Measurements from ENCODE around the gene AIMP2.
"Not testable (repeated sequence)": the region's sequence is repeated elsewhere in the genome, so short reads cannot be mapped to it uniquely, and the experiment has no call there.

The AIMP2 gene

DNA sequence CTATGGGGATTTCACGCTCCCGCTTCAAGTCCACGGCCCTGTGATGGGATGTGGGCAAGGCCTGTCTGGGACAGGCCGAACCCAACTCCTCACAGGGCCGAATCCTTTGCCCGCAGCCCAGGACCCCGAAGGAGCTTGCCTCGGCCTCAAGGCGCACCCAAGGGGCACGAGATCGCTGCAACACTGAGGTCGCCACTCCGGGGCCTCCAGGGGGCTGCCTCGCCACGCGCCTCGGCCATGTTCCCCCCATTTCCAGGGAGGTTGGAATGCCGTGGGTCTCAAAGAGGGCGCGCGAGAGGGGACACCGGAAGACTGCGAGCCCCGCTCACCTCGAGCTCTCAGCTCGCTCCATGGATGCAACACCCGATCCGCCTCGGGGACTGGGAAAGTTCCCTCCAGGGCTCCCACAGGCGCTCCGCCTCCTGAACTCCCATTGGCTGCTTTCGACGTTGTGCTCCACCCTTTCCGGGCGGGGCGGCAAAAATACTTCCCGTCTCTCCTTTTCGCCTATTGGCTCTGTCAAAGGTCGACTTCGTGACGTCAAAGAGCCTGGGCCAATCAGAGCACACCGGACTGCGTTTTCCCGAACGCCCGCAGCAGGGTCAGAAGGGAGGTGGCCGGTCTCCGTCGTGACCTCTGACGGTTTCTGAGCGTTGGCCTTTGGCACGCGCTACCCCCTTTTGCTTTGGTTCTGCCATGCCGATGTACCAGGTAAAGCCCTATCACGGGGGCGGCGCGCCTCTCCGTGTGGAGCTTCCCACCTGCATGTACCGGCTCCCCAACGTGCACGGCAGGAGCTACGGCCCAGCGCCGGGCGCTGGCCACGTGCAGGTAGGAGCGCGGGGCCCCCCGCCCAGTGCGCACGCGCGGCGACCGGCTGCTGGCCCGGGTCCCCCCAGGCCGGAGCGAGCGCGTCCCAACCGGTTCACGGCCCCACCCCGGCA, at the start of gene AIMP2, which contains the start of gene PMS2:
Gene AIMP2, plus strand, starts transcription at position 605 of the 944 bp plus-strand sequence. Its CDS starts 92 bp downstream, at position 697.
Gene PMS2, minus strand, starts transcription at position 382 of the 944 bp plus-strand sequence. Its CDS starts 30 bp downstream, at position 352.
- FAIRE-seq: peak; percentile 93
- DNase-seq (ENCODE audit: low spot score): peak; percentile 99

DNA sequence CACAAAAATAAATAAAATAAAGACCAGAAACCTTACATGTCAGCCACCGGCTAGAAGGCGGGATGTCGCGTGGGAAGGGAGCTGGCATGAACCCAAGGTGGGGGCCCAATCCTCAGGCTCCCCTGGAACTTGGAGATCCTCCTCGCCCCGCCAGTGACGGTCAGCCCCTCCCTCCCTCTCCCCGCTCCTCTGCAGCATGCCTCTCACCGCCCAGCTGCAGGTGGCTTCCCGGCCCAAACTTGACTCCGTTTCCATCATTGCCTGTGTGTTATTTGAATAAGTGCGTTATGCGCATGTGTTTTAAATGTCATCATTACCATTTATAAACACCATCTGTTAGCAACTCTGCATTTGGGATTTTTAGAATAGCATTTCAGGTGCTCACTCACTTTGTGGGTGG, 45.9 kb upstream of the AIMP2 start:
- not testable (repeated sequence) for FAIRE-seq

DNA sequence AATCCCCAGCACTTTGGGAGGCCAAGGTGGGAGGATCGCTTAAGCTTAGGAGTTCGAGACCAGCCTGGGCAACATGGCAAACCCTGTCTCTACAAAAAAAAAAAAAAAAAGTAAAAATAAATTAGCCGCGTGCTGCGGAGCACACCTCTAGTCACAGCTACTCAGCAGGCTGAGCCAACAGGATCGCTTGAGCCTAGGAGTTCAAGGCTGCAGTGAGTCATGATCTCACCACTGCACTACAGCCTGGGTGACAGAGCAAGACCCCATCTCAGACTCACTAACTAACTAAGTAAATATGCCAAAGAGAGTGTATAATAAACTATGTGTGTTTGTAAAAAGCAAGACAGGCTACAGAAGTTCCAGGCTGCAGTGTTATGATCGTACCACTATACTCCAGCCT, 45.3 kb upstream of the AIMP2 start:
- FAIRE-seq; DNase-seq (ENCODE audit: low spot score): not testable (repeated sequence)

More for the DNA sequence above, 45.9 kb upstream of the AIMP2 start:
- not testable (repeated sequence) for DNase-seq (ENCODE audit: low spot score)

DNA sequence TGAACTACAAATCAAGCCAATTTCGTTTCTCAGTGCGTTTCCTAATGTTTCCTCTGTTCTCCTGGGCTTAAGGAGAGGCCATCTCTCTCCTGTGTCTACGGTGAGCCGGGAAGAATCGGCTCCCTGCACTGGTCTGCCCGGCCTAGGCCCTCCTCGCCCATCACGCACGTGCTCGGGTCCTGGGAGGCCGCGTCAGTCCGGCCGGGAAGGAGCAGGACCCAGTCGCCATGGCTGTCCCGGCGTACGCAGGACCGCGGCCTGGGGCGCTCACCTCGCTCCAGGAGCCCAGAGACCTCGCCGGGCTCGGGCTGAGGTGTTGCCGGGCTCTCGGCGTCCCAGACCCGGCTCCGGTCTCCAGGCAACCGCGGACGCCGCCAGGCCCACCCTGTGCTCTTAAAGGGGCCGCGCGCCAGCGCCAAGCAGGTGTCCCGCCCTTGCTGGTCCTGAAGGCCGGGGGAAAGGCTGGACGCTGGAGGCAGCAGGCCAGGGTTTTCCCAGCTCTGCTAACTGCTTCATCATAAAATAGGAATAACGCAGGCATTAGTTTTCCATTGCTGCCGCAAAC, 38.6 kb upstream of the AIMP2 start, which contains the start of gene RSPH10B:
Gene RSPH10B, minus strand, starts transcription at position 343 of the 565 bp plus-strand sequence. CDS start 3,573 bp downstream, outside the sequence.
- DNase-seq (ENCODE audit: low spot score): not testable (repeated sequence)

DNA sequence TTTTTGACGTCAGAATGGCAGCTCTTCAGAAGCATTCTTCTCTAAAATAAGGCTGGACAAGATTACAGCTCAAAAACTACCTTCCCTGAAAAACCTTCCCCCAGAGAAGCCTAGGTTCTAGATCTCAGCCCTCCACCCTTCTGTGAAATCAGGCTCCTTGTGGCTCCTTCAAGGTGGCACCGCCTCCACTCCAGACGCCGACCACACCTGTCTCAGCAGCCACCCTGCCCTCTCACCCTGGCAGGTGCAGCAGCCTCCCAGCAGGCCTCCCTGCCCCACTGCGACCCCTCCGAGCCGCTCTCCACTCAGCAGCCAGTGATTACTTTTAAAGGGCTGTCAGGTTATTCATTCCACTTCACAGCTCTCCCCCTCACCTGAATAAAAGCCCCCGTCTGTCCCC, 35.5 kb upstream of the AIMP2 start:
- FAIRE-seq; DNase-seq (ENCODE audit: low spot score): not testable (repeated sequence)

More for the DNA sequence above, 38.6 kb upstream of the AIMP2 start, which contains the start of gene RSPH10B:
- not testable (repeated sequence) for FAIRE-seq

DNA sequence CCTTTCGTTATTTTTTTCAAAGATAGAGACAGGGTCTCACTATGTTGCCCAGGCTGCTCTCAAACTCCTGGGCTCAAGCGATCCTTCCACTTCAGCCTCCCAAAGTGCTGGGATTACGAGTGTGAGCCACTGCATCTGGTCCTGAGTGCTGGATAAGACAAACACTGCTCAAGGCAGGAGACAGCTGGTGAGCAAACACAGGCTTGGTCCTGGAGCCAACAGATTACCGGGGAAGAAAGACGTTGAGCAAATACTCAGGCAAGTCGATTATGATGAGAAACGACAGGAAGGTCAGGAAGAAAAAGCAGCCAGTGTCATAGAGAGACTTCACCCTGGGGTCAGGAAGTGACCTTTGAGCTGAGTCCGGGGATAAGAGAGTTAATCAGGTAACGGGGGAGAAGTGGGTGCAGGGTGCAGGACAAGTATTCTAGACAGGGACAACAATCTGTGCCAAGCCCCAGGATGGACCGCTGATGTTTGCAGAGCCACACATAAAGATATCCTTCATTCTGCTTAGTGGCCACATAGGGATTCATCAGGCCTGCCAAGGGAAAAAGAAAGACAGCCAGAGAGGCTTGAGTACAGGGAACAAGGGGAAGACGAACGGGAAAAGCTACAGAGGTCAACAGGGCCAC, 29.3 kb upstream of the AIMP2 start:
- FAIRE-seq; DNase-seq (ENCODE audit: low spot score): not testable (repeated sequence)

DNA sequence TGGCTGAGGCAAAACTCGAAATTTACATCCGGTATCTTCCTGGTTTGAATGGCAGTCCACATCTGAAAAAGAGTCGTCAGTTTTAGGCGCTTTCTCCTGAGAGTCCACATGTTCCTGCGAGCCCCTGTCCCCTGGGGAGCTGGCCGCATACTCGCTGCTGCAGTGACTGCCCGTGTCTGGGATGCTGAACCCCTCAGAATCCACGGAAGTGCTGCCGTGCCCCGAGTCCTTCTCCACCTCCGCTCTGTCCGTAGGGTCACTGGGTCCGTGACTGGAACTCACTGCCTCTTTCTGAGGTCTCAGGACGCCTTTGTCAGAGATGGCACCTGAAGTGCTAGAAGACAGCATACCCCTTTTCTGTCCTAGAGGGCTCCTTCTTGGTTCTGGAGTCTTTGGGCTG, 22.0 kb upstream of the AIMP2 start:
- not testable (repeated sequence) for DNase-seq (ENCODE audit: low spot score); FAIRE-seq

DNA sequence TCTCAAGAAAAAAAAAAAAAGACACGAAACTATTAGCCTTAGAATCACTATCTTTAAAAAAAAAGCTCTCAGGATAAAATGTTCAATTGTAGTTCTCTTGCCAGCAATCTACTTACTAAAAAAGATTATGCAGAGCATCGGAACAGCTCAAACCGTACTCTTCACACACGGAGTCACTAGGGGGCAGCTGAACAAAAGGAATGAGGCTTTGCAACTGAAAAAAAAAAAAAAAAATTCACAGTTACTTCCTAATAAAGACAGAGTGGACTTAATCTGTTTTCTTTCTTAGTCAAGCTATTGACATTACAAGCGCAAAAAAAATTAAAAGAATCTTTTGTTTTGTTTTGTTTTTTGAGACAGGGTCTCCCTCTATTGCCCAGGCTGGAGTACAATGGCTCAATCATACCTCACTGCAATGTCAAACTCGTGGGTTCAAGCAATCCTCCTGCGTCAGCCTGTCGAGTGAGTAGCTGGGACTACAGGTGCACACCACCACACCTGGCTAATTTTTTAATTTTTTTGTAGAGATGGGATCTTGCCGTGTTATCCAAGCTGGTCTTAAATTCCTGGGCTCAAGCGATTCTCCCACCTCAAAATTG, 11.8 kb upstream of the AIMP2 start:
- peak; percentile 45 for DNase-seq (ENCODE audit: low spot score)

DNA sequence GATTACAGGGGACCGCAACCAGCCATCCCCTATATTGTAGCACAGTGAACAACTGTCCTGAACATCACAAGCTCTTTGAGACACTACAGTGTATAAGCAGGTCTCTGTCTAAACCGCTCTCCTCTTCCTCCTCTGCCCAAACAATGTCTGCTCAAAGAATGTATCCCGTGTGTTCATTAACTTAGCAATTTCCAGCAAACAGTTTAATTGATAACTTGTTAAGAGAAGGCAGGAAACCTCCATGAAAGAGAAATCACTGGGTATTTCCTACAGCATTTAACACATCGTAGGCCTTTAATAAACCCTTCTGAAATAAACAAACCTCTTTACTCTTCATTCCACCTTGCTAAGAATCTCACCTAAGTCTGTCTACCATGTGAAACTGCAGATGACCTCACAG, 1.7 kb upstream of the AIMP2 start:
- DNase-seq (ENCODE audit: low spot score): no peak
- FAIRE-seq: no peak

More for the DNA sequence above, 11.8 kb upstream of the AIMP2 start:
- FAIRE-seq: peak; percentile 73

DNA sequence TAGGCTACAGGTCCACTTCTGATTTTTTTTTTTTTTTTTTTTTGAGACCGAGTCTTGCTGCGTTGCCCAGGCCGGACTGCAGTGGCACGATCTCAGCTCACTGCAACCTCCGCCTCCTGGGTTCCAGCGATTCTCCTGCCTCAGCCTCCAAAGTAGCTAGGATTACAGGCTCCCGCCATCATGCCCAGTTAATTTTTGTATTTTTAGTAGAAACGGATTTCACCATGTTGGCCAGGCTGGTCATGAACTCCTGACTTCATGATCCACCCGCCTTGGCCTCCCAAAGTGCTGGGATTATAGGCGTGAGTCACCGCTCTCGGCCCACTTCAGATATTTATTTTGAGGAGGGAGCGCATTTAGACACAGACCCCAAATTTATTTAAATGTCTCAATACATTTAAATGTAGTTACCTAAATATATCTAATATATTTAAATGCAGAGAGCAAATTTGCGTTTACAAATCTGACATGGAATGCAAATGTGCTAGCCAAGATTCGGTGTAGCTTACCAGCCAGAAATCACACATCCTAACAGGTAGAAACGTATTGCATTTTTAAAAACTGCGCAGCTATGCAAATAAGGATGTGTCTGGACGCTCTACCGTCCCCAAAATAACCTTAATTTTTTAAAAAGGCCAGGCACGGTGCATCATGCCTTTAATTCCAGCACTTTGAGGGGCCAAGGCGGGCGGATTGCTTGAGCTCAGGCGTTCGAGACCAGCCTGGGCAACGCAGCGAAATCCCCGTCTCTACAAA, 1.1 kb upstream of the AIMP2 start:
- DNase-seq (ENCODE audit: low spot score); FAIRE-seq: not testable (repeated sequence)

DNA sequence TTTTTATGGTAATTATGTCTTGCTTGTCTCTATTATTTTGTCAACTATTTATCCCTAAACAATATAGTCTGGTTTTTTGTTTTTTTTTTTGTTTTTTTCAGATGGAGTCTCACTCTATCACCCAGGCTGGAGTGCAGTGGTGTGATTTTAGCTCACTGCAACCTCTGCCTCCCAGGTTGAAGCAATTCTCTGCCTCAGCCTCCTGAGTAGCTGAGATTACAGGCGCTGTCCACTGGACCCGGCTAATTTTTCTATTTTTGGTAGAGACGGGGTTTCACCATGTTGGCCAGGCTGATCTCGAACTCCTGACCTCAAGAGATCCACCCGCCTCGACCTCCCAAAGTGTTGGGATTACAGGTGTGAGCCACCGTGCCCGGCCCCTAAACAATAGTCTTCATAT, 1.3 kb downstream of the AIMP2 start:
- not testable (repeated sequence) for DNase-seq (ENCODE audit: low spot score); FAIRE-seq

DNA sequence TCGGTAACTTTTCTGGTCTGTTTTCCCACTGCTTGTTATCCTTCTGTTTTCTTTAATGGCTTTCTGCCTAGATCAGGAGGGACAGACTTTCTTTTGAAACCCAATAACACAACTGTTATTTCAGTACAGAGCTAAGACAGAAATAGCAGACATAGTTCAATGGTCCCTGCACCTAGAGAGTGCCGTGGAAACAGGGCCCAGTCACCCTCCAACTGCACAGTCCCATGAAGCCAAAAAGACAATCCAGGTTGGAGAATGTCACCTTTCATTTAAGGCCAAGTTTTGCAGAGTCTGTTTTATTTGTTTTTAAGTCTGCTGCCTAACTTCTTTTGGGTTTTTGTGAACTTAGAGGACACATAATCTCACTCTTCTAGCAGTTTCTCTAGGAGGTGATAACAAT, 2.5 kb downstream of the AIMP2 start:
- DNase-seq (ENCODE audit: low spot score): no peak
- no peak for FAIRE-seq

DNA sequence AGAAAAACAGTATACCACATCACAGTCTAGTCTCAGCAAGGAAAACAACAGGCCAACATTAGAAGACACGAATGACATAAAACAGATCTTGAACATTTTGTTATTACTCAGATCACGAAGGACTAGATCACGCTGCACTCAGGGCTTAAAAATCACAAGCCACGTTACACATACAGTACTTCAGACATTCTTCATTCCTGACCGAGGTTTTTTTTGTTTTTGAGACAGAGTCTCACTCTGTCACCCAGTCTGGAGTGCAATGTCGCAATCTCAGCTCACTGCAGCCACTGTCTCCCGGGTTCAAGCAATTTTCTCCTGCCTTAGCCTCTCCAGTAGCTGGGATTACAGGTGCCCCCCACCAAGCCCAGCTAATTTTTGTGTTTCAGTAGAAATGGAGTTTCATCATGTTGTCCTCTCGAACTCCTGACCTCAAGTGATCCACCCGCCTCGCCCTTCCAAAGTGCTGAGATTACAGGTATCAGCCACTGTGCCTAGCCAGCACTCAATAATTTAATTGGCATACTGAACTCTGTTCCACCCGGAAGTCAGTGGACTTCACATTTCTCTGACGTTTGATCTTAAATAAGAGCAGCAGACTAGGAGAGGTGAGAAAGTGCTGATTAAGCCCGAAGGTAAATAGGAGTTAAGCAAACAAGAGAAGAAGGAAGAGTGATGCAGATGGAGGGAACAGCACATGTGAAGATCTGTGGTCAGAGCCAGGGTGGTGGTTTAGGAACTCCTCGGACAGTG, 3.5 kb downstream of the AIMP2 start:
- DNase-seq (ENCODE audit: low spot score): no peak
- no peak for FAIRE-seq

DNA sequence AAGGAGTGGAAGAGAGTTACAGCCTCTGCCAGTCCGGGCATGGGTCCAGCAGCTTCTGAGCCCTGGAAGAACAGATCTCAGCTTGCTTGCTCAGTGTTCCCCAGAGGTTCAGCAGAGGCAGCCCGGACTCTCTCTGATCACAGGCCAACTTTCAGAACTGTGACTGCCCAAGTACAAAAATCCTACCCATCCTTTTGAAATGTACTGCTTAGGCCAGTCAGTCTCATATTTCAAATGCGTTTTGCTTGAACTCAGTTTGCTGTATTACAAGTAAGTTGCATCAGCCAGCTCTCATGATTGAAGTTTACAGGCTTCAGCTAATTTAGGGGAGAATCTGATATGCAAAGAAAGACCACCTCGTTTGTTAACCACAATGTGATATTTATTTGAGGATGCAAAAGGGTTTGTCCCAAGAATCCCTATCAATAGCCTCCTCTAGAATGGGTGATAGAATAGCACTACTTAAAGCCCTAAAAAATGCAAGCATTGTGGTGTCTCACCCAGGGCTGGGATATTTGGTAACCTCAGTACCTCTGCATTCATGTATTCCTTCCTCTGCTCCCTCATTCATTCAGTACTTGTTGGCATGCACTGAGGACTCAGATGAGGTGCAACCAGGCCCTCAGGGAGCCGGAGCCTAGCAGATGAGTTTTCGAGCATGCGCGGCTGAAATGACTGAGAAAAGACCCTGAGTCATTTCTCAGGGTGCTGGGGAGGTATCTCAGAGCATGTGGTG, 7.0 kb downstream of the AIMP2 start:
- FAIRE-seq (no peak), DNase-seq (ENCODE audit: low spot score) (no peak)

DNA sequence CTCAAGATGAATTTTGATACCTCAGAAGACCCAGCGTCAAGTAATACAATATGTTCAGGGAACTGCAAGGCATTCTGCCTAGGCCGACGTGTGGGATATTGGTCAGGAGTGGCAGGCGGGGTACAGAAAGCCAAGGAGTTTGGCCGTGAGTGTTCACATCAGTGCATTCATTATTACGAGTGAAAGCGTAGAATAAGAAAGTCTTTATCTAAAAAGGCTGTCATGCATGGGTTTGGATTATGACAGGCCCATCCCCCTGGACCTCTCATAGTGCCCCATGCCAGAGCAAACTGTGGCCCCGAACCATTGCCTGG, 7.5 kb downstream of the AIMP2 start:
- DNase-seq (ENCODE audit: low spot score) (no peak), FAIRE-seq (no peak)

DNA sequence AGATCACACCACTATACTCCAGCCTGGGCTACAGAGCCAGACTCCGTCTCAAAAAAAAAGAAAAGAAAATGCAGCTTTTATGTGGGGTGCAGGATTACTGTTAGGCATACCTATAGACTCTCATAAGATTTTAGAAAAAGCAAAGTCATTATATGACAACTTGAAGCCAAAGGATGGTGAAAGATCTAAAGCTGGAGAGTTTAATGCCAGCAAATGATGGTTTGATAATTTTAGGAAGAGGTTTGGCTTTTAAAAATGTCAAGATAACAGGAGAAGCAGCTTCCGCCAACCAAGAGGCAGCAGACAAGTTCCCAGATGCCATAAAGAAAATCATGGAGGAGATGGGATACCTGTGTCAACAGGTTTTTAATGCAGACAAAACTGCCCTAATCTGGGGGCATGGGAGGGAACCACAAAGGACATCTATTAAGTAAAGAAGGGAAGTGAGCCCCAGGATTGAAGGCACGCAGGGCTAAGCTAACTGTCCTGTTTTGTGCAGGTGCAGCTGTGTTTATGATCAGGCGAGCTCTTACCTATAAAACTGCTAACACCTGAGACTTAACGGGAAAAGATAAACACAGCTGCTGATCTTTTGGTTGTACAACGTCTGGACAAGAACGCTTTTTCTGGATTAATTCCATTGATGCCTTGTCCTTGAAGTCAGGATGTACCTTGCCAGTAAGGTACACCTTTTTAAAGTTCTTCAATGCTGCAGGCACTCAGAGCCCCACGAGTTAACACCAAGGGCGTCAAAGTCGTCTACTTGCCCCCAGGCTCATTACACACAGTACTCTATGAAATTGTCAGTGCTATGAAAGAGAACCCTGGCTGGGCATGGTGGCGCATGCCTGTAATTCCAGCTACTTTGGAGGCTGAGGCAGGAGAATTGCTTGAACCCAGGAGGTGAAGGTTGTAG, 11.6 kb downstream of the AIMP2 start:
- FAIRE-seq: no peak
- no peak for DNase-seq (ENCODE audit: low spot score)

DNA sequence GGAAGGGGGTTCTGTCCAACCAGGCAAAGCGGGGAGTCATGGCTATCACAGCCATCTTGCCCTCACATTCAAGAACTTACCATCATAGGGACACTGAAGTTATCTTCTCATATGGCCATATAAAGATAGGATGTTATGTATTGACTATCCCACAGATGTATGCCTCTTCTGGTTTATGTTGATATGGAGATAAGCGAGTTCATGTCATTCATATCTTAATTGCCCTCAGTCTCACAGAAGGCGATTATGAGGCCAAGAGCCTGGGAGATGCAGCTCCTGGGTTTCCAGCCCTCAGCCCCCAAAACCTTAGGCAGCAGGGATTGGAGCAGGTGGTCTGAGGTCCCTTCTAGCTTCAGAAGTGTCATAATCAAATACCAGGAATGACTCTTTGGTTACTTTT, 13.6 kb downstream of the AIMP2 start:
- no peak for FAIRE-seq
- DNase-seq (ENCODE audit: low spot score): no peak

DNA sequence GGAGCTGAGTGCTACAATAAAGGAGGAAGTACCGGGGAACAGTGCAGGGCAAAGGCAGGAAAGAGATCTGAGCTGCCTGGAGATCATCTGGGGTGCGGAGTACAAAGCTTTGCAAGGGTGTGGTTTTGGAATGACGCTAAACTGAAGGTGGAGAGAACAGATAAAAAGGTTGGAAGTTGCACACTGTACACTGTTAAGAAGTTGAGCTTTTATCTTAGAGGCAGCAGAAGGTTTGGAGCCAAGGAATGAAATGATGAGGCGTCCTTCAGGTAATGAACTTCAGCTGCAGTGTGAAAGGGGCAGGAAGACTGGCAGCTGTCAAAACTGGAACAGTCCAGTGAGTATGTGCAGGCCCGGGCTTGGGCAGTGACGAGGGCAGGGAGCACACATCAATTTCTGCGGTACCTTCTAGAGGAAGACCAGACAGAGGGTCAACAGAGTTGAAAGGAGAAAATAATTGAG, 14.9 kb downstream of the AIMP2 start:
- FAIRE-seq (no peak), DNase-seq (ENCODE audit: low spot score) (no peak)

Data from RCC 7860 (cell line).